ENCODE measurements around the gene GPR35.

DNA sequence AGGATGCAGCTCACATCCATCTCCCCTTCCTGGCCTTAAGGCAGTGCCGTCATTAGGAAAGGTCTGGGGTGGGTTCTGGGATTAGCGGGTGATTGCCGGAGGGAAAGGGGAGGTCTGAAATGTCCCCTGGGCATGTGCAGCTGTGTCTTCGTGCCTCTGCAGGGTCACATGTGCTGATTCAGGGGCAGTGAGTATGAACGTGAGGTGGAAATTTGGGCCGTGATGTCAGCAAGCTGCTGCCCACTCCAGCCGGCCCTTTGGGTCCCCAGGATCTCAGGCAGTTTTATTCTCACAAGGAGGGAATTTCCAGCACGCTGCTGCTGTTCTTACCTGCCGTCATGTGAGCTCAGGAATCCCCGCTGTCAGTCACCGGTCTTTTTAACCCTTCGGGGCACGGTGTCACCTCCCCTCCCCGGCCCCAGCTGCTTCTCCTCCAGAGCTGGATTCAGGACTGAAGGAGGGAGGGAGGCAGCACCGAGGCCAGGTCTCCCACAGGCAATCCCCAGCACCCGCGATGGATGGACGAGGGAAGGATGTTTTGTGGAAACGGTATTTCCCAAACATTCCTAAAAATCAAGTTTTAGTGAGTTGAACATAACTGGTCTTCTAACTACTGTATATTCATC, 23.5 kb downstream of the GPR35 start:
- TF ChIP-seq POLR2A (IDR thresholded peaks at IDR 0.05) (no peak), POLR2AphosphoS5 (IDR thresholded peaks at IDR 0.05) (no peak), EP300 (IDR thresholded peaks at IDR 0.05) (no peak)
- TF ChIP-seq, protein P1, sequence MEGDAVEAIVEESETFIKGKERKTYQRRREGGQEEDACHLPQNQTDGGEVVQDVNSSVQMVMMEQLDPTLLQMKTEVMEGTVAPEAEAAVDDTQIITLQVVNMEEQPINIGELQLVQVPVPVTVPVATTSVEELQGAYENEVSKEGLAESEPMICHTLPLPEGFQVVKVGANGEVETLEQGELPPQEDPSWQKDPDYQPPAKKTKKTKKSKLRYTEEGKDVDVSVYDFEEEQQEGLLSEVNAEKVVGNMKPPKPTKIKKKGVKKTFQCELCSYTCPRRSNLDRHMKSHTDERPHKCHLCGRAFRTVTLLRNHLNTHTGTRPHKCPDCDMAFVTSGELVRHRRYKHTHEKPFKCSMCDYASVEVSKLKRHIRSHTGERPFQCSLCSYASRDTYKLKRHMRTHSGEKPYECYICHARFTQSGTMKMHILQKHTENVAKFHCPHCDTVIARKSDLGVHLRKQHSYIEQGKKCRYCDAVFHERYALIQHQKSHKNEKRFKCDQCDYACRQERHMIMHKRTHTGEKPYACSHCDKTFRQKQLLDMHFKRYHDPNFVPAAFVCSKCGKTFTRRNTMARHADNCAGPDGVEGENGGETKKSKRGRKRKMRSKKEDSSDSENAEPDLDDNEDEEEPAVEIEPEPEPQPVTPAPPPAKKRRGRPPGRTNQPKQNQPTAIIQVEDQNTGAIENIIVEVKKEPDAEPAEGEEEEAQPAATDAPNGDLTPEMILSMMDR (IDR thresholded peaks at IDR 0.05), result no peak

All from sigmoid colon (tissue), 4 donors.